Peyer's patch (tissue), 4 donors: ENCODE results near the gene FGF4. TPM values are rescaled to one million over a fixed set of nuclear protein-coding genes. Genes with fewer than 3 reads are reported as not detected.

Experiments
- DNase-seq, 3 donors: peaks; one replicate each; pipeline ENCODE4 v3.0.0-alpha.2; 2017 to 2019
- H3K27ac ChIP-seq, 4 donors: fragments of 200-600 bp; sonication (generic); one replicate each; pipeline ENCODE4 v1.5.1; 2016 to 2019
- H3K27me3 ChIP-seq, 2 donors: fragments of 200-600 bp; sonication (generic); one replicate each; pipeline ENCODE4 v1.5.1; 2019
- H3K36me3 ChIP-seq, 3 donors: fragments of 200-600 bp; sonication (generic); one replicate each; pipeline ENCODE4 v1.5.1; 2016 to 2019
- H3K4me1 ChIP-seq, 4 donors: fragments of 200-600 bp; sonication (generic); one replicate each; pipeline ENCODE4 v1.5.1; 2016 to 2019
- H3K4me3 ChIP-seq, 4 donors: fragments of 200-600 bp; sonication (generic); 1 replicate in 3 of 4; 2 replicates in 1 of 4; pipeline ENCODE4 v1.5.1; 2016 to 2019; ENCODE audit warnings: mild to moderate bottlenecking in 1 of 4
- H3K9me3 ChIP-seq, 4 donors: fragments of 200-600 bp; sonication (generic); one replicate each; pipeline ENCODE4 v1.5.1; 2016 to 2019; ENCODE audit warnings: mild to moderate bottlenecking in 1 of 4
- POLR2A ChIP-seq, 2 donors: fragments of 450-650 bp; IDR thresholded peaks; one replicate each; pipeline ENCODE4 v1.5.1; 2017; ENCODE audit warnings: antibody characterized with exemption in 2 of 2, mild to moderate bottlenecking in 2 of 2, moderate library complexity in 2 of 2
- total RNA-seq, 4 donors: library from RNA; depleted of rRNA; stranded (reverse); fragments of >200 nt; gene quantifications; one replicate each; pipeline ENCODE4 v1.1.0, GENCODE V29; 2016
- TF ChIP-seq, protein P1 (sequence below), 6 experiments: fragments of 450-650 bp in 4 of 6; fragments of 200-600 bp in 2 of 6; sonication (generic) in 1 of 6; IDR thresholded peaks; one replicate each; pipeline ENCODE4 v1.5.1; 2017 to 2019; ENCODE audit warnings: antibody characterized with exemption in 6 of 6, mild to moderate bottlenecking in 3 of 6, moderate library complexity in 1 of 6

Gene FGF4
- total RNA-seq, 4 donors from 2014 or later = not detected

DNA sequence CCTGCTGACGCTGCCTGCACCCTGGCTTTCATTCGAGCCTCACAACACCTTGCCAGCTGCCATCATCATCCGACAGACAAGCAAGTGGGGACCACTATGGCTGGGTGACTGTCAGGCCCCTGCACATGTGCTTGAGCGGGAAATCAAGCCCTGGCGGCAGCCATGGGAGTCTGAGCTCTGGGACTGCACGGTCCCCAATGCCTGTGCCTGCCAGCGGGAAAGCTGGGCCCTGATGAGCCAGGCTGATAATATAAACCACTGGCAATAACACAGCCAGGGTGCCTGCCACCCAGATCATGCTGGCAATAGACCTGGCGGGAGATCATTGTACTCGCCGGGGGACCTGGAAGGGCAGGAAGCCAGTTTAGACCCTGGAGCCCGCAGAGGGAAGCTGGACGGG lies 41.5 kb upstream of the FGF4 start:
- Histone ChIP-seq H3K27me3 (peaks cover 0 to 37% of the 10 kb centered on the region in 2 donors), H3K36me3 (no peaks in the 10 kb centered on the region), H3K4me3 (no peak overlapping the region), H3K27ac (no peak overlapping the region), H3K9me3 (no peaks in the 10 kb centered on the region), H3K4me1 (peaks cover 0 to 18% (median 0%) of the 10 kb centered on the region in 4 donors)
- DNase-seq = no peak
- TF ChIP-seq, protein P1, sequence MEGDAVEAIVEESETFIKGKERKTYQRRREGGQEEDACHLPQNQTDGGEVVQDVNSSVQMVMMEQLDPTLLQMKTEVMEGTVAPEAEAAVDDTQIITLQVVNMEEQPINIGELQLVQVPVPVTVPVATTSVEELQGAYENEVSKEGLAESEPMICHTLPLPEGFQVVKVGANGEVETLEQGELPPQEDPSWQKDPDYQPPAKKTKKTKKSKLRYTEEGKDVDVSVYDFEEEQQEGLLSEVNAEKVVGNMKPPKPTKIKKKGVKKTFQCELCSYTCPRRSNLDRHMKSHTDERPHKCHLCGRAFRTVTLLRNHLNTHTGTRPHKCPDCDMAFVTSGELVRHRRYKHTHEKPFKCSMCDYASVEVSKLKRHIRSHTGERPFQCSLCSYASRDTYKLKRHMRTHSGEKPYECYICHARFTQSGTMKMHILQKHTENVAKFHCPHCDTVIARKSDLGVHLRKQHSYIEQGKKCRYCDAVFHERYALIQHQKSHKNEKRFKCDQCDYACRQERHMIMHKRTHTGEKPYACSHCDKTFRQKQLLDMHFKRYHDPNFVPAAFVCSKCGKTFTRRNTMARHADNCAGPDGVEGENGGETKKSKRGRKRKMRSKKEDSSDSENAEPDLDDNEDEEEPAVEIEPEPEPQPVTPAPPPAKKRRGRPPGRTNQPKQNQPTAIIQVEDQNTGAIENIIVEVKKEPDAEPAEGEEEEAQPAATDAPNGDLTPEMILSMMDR (IDR thresholded peaks at IDR 0.05) = no peak
- no peak for TF ChIP-seq POLR2A (IDR thresholded peaks at IDR 0.05)

DNA sequence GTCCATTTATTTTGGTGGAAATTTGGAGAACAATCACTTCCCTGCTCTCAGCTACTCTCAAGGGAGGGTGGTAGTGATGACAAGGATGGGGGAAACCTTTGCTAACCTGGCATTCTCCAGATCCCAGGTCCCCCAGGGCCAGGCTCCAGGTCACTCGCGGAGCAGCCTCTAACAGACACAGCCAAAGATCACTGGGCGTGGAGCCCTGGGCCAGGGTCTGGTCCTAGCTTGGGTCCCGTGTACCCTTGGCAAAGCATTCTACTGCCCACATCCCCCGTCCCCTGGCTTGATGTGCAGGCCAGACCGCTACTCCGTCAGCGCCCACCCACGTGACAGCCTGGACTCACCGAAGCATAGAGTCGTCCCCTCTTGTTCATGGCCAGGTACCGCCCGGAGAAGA lies 40.8 kb upstream of the FGF4 start:
- Histone ChIP-seq H3K4me1 (peaks cover 0 to 18% (median 0%) of the 10 kb centered on the region in 4 donors), H3K27ac (no peak overlapping the region), H3K9me3 (no peaks in the 10 kb centered on the region), H3K4me3 (no peak overlapping the region), H3K27me3 (peaks cover 0 to 37% of the 10 kb centered on the region in 2 donors), H3K36me3 (no peaks in the 10 kb centered on the region)
- DNase-seq = no peak
- TF ChIP-seq, protein P1 (IDR thresholded peaks at IDR 0.05) = no peak
- no peak for TF ChIP-seq POLR2A (IDR thresholded peaks at IDR 0.05)

DNA sequence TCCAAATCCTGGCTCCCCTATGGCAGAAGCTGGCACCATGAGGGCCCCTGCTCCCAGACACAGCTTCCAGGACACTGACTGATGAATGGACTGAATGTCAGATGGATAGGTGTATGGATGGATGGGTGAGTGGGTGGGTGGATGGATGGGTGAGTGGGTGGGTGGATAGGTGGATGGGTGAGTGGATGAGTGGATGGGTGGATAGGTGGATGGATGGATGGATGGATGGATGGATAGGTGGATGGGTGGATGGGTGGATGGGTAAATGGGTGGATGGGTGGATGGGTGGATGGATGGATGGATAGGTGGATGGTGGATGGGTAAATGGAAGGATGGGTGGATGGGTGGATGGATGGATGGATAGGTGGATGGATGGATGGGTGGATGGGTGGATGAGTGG lies 39.8 kb upstream of the FGF4 start:
- TF ChIP-seq POLR2A (IDR thresholded peaks at IDR 0.05) = no peak
- TF ChIP-seq, protein P1 (IDR thresholded peaks at IDR 0.05) = no peak
- no peak overlapping the region for H3K27ac ChIP-seq
- H3K36me3 ChIP-seq = no peaks in the 10 kb centered on the region
- H3K4me3 ChIP-seq = no peak overlapping the region
- no peaks in the 10 kb centered on the region for H3K9me3 ChIP-seq
- H3K4me1 ChIP-seq = peaks cover 0 to 18% (median 0%) of the 10 kb centered on the region in 4 donors
- peaks cover 0 to 37% of the 10 kb centered on the region in 2 donors for H3K27me3 ChIP-seq
- DNase-seq = no peak

DNA sequence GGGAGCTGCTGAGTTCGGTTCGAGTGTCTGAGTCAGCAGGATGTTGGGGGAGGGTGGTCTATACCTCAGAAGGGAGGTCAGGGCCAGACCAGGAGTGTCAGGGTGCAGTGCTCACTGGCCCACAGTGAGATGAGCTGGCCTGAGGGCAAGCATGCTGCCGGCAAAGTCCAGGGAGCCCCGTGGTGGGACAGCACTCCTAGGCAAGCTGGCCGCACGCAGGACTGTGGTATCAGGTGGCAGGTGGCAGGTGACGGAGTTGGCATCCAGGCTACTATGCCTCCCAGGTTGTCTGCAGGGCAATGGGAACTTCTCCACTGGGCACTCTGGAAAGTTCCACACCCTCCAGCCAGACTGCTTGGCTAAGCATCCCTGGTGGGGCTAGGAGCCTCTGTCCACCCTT lies 39.3 kb upstream of the FGF4 start:
- H3K4me1 ChIP-seq = peaks cover 0 to 18% (median 0%) of the 10 kb centered on the region in 4 donors
- no peaks in the 10 kb centered on the region for H3K9me3 ChIP-seq
- H3K27me3 ChIP-seq = peaks cover 0 to 34% of the 10 kb centered on the region in 2 donors
- TF ChIP-seq, protein P1 (IDR thresholded peaks at IDR 0.05) = no peak
- no peak for TF ChIP-seq POLR2A (IDR thresholded peaks at IDR 0.05)
- no peak for DNase-seq
- H3K4me3 ChIP-seq = no peak overlapping the region
- no peak overlapping the region for H3K27ac ChIP-seq
- H3K36me3 ChIP-seq = no peaks in the 10 kb centered on the region

DNA sequence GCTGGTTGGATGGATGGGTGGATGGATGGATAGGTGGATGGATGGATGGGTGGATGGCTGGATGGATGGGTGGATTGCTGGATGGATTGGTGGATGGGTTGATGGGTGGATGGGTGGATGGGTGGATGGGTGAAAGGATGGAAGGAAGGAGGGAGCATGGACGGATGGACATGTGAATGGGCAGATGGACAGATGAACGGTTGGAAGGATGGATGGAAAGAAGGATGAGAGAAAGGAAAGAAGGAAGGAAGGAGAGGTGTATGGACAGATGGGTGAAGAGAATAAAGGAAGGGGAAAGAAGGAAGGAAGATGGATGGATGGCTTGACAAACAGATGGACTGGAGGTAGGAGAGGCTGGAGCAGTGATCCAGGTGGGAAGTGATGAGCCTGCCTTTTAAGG lies 38.7 kb upstream of the FGF4 start:
- Histone ChIP-seq H3K27ac (no peak overlapping the region), H3K36me3 (no peaks in the 10 kb centered on the region), H3K4me3 (no peak overlapping the region), H3K27me3 (peaks cover 0 to 29% of the 10 kb centered on the region in 2 donors), H3K4me1 (peaks cover 0 to 18% (median 0%) of the 10 kb centered on the region in 4 donors), H3K9me3 (no peaks in the 10 kb centered on the region)
- DNase-seq = no peak
- TF ChIP-seq, protein P1 (IDR thresholded peaks at IDR 0.05) = no peak
- no peak for TF ChIP-seq POLR2A (IDR thresholded peaks at IDR 0.05)

DNA sequence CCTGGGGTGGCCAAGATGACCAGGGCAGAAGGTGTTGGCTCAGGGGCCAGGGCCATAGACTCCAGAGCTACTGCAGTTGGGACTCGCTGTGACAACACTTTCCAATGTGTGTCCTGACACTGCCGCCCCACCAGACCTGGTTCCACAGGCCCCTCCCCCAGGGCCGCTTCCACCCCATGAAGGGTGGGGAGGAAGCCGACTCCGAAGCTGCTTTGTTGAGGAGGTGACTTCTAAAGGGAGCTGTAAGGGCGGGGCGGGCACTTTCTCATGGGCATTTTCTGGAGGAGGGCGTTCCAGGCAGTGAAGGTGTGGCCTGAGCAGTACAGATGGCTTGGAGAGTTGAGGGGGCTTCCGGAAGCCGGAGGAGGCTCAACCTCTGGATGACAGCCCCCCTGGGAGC lies 37.8 kb upstream of the FGF4 start:
- no peak for DNase-seq
- Histone ChIP-seq H3K9me3 (no peaks in the 10 kb centered on the region), H3K36me3 (no peaks in the 10 kb centered on the region), H3K4me1 (peaks cover 0 to 10% (median 0%) of the 10 kb centered on the region in 4 donors), H3K4me3 (no peak overlapping the region), H3K27ac (no peak overlapping the region), H3K27me3 (peaks cover 0 to 20% of the 10 kb centered on the region in 2 donors)
- TF ChIP-seq, protein P1 (IDR thresholded peaks at IDR 0.05) = no peak
- no peak for TF ChIP-seq POLR2A (IDR thresholded peaks at IDR 0.05)
